ENCODE data around the gene HPGDS.
"Not testable (repeated sequence)": the region's sequence is repeated elsewhere in the genome, so short reads cannot be mapped to it uniquely, and the experiment has no call there.

The HPGDS gene

DNA sequence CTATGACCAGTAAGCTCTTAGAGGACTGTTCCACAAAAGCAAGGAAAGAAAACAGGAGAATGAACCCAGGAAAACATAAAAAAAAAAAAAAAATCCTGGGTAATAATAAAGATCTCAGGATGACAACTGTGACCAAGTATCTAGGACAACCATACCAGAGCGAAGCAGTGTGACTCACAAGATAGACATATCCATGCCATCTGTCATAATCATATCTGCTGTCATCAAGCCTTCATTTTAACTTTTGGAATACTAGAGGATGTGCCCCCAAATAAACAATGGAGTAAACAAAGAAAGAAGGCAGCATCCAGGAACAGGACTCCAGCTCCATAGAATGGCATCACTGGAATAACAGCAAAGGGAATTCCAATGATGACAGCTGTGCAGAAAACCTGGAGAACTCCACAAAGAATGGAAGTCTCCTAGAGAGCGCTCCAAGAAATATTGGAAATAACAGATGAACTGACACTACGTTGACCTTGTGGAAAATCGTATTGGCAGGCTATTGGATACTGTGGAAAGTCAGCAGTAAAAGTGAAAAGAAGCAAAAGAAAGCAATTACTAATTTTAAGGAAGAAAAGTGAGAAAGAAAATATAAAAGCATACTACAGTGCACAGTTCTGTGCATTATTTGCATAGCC lies 35.3 kb downstream of the HPGDS start:
- Histone ChIP-seq H3K4me3 (no peak overlapping the region), H3K4me2 (no peak overlapping the region), H3K9me3 (replicated peaks in 1 of 11) (no peaks in the 10 kb centered on the region), H3K4me1 (peaks cover 0 to 3% (median 0%) of the 10 kb centered on the region in 10 experiments; a peak in 1 of 20 replicates), H3K27ac (no peak overlapping the region), H4K20me1 (no peaks in the 10 kb centered on the region), H3K27me3 (no peaks in the 10 kb centered on the region), H3K36me3 (no peaks in the 10 kb centered on the region), H3K9ac (no peak overlapping the region)
- no peak for TF ChIP-seq Cebpa-rat (IDR thresholded peaks at IDR 0.05)

DNA sequence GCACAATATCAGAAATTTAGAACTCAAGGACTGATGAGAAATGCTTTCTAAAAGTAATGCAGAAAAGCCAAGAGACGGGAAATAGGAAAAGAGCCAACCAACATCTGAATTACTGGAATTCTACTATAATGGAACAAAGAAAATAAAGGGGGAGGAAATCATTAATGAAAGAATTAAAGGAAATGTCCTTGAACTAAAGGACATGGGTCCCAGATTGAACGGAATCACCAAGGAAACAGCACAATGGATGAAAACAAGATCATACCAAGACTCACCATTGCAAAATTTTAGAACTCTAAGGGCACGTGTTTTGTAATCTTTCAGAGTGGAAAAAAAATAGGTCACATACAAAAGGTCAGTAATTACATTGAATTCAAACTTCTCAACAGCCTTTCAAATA lies 35.9 kb downstream of the HPGDS start:
- H4K20me1 ChIP-seq, result no peaks in the 10 kb centered on the region
- peaks cover 0 to 7% (median 0%) of the 10 kb centered on the region in 10 experiments; a peak in 2 of 20 replicates for H3K4me1 ChIP-seq
- H3K27me3 ChIP-seq, result no peaks in the 10 kb centered on the region
- H3K27ac ChIP-seq, result no peak overlapping the region
- no peaks in the 10 kb centered on the region for H3K9me3 ChIP-seq (replicated peaks in 1 of 11)
- no peak overlapping the region for H3K9ac ChIP-seq
- no peak overlapping the region for H3K4me2 ChIP-seq
- H3K4me3 ChIP-seq, result no peak overlapping the region
- H3K36me3 ChIP-seq, result no peaks in the 10 kb centered on the region
- TF ChIP-seq Cebpa-rat (IDR thresholded peaks at IDR 0.05), result no peak

- no peak overlapping the region for H3K27ac ChIP-seq
- H3K36me3 ChIP-seq, result no peaks in the 10 kb centered on the region
- no peaks in the 10 kb centered on the region for H3K9me3 ChIP-seq (replicated peaks in 1 of 11)
- H3K27me3 ChIP-seq, result no peaks in the 10 kb centered on the region
- no peak overlapping the region for H3K4me2 ChIP-seq
- H3K4me3 ChIP-seq, result no peak overlapping the region
- H4K20me1 ChIP-seq, result no peaks in the 10 kb centered on the region
- H3K9ac ChIP-seq, result no peak overlapping the region
- H3K4me1 ChIP-seq, result peaks cover 0 to 7% (median 0%) of the 10 kb centered on the region in 10 experiments; a peak in 2 of 20 replicates
- no peak for TF ChIP-seq Cebpa-rat (IDR thresholded peaks at IDR 0.05)
These were observed 37.0 kb downstream of the HPGDS start for GRCh38 chr4:94305466-94306225.

DNA sequence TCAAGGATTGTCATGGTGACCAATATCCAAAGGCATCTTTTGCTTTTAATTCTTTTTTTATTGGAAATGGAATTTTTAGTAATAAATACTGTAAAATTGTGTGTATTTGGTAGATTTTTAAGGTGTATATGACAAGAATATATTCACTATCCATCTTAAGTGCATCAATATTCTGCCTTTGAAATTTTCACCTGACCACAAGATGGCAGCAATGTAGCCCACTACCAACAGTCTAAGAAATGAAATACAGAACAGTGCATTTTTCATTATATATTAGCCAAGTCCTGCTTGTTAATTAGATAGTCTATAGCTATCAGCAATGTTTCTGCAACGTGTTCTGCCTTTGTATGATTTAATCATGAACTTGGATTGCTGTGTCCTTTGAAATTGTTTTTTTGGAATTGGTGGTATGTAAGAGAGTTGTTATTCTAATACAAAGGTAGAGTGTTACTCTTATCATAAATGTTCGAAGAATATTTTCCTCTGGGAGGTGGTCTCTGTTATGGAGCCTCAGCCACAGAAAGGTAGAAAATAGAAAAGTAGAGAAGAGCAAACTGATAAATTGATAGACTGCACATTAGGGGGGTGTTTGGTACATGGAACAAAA lies 38.2 kb downstream of the HPGDS start:
- Histone ChIP-seq H4K20me1 (no peaks in the 10 kb centered on the region), H3K36me3 (no peaks in the 10 kb centered on the region), H3K4me1 (peaks cover 0 to 7% (median 0%) of the 10 kb centered on the region in 10 experiments; a peak in 2 of 20 replicates), H3K9ac (no peak overlapping the region), H3K4me3 (no peak overlapping the region), H3K27me3 (no peaks in the 10 kb centered on the region), H3K9me3 (replicated peaks in 1 of 11) (no peaks in the 10 kb centered on the region), H3K4me2 (no peak overlapping the region), H3K27ac (no peak overlapping the region)
- TF ChIP-seq Cebpa-rat (IDR thresholded peaks at IDR 0.05), result no peak

DNA sequence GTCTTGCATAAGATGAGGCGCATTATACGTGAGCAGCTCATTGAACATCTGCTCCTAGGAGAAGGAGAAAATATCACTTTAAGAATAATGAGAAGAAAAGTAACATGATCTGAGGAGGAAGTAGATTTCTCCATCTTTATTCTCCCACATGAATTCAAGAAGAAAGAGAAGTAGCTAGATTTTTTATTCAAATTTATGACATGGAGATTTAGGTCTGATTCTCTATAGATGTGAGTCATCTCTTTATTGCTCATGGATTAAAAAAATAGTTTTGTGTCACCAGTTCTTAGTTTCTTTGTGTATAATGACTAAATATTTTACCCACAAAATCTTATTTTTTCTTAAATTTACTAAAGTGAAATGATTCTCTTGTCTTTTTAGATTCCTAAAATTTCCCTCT lies 40.4 kb downstream of the HPGDS start:
- Histone ChIP-seq H4K20me1 (no peaks in the 10 kb centered on the region), H3K9ac (no peak overlapping the region), H3K4me3 (no peak overlapping the region), H3K4me1 (peaks cover 0 to 7% (median 0%) of the 10 kb centered on the region in 10 experiments; a peak in 2 of 20 replicates), H3K27me3 (no peaks in the 10 kb centered on the region), H3K4me2 (no peak overlapping the region), H3K27ac (no peak overlapping the region), H3K9me3 (replicated peaks in 1 of 11) (no peaks in the 10 kb centered on the region), H3K36me3 (no peaks in the 10 kb centered on the region)
- no peak for TF ChIP-seq Cebpa-rat (IDR thresholded peaks at IDR 0.05)

GRCh38 chr4:94298725-94299252 lies 43.8 kb downstream of the HPGDS start:
- no peak overlapping the region for H3K4me2 ChIP-seq
- H3K4me1 ChIP-seq, result peaks cover 0 to 7% (median 0%) of the 10 kb centered on the region in 10 experiments; a peak in 2 of 20 replicates
- H3K9me3 ChIP-seq (replicated peaks in 1 of 11), result no peaks in the 10 kb centered on the region
- H3K4me3 ChIP-seq, result no peak overlapping the region
- H3K27ac ChIP-seq, result no peak overlapping the region
- no peaks in the 10 kb centered on the region for H4K20me1 ChIP-seq
- no peaks in the 10 kb centered on the region for H3K27me3 ChIP-seq
- H3K9ac ChIP-seq, result no peak overlapping the region
- H3K36me3 ChIP-seq, result no peaks in the 10 kb centered on the region
- no peak for TF ChIP-seq Cebpa-rat (IDR thresholded peaks at IDR 0.05)

DNA sequence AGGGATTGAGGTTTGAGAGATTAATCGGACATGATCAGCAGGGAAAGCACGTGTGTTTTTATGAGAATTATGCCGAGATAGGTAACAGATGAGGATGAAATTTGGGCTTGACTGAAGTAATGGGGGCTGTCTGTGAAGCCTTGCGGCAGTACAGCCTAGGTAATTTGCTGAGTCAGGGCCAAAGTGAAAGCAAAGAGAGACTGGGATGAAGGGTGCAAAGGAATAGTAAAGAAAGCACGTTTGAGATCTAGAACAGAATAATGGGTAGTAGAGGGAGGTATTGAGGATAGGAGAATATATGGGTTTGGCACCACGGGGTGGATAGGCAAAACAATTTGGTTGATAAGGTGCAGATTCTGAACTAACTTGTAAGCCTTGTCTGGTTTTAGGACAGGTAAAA lies 47.2 kb downstream of the HPGDS start:
- not testable (repeated sequence) for H3K9me3 ChIP-seq (replicated peaks in 1 of 11); H3K27ac ChIP-seq; H3K27me3 ChIP-seq; H3K4me3 ChIP-seq; H3K4me1 ChIP-seq; H4K20me1 ChIP-seq; H3K9ac ChIP-seq; H3K4me2 ChIP-seq
- H3K36me3 ChIP-seq, result peaks cover 12 to 26% (median 23%) of the 10 kb centered on the region in 11 experiments; a peak in 21 of 22 replicates

GRCh38 chr4:94293981-94294380 lies 48.7 kb downstream of the HPGDS start:
- H3K36me3 ChIP-seq, result peaks cover 25 to 41% (median 36%) of the 10 kb centered on the region in 11 experiments; a peak in 21 of 22 replicates
- H4K20me1 ChIP-seq; H3K4me2 ChIP-seq; H3K27ac ChIP-seq; H3K9ac ChIP-seq; H3K4me1 ChIP-seq; H3K4me3 ChIP-seq; H3K27me3 ChIP-seq; H3K9me3 ChIP-seq (replicated peaks in 1 of 11): not testable (repeated sequence)

DNA sequence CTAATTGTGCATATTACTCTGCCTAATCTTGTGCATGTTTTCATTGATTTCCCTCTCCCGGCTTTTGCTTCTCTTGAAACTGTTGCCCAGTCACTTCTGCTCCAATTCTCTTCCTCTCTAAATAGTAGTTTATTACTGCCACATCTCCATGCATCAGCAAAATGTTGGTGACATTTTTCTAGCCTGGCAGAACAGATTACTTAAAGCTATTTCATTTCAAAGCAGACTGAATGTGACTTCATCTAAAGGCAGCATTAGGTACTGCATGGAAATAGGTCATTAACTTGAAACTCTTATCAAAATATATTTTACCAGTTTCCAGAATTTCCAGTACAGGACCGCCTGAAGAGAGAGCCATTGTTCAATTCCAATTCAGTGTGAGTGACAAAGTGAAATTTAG lies 52.4 kb downstream of the HPGDS start:
- TF ChIP-seq Cebpa-rat (IDR thresholded peaks at IDR 0.05), result no peak
- Histone ChIP-seq H3K4me2 (no peak overlapping the region), H3K4me1 (peaks cover 0 to 5% (median 0%) of the 10 kb centered on the region in 10 experiments; a peak in 1 of 20 replicates), H3K27ac (no peak overlapping the region), H4K20me1 (0 out of 22 replicates have a peak, but pooled peaks cover 0 to 7% (median 0%) of the 10 kb centered on the region in 11 experiments), H3K4me3 (no peak overlapping the region), H3K9me3 (replicated peaks in 1 of 11) (no peaks in the 10 kb centered on the region), H3K27me3 (no peaks in the 10 kb centered on the region), H3K9ac (no peak overlapping the region), H3K36me3 (peaks cover 58 to 78% (median 72%) of the 10 kb centered on the region in 11 experiments)

Data from BLaER1 treated with 17β-estradiol and CSF1 and Interleukin-3, amounts not matched to agents 10 nM and 100 nM (cell line).